GM19035 (cell line): ENCODE data around the gene SOWAHA.
"Not testable (repeated sequence)": the region's sequence is repeated elsewhere in the genome, so short reads cannot be mapped to it uniquely, and the experiment has no call there.

Experiments
- ATAC-seq: cut with Tn5 transposase; IDR thresholded peaks from one replicate; pipeline ENCODE4 v1.9.1; 2021; ENCODE audit not compliant: unreplicated experiment

SOWAHA gene

GRCh38 chr5:132848270-132848669 lies 35.2 kb downstream of the SOWAHA start:
- no peak for ATAC-seq

GRCh38 chr5:132849347-132849746 lies 36.2 kb downstream of the SOWAHA start:
- no peak for ATAC-seq

DNA sequence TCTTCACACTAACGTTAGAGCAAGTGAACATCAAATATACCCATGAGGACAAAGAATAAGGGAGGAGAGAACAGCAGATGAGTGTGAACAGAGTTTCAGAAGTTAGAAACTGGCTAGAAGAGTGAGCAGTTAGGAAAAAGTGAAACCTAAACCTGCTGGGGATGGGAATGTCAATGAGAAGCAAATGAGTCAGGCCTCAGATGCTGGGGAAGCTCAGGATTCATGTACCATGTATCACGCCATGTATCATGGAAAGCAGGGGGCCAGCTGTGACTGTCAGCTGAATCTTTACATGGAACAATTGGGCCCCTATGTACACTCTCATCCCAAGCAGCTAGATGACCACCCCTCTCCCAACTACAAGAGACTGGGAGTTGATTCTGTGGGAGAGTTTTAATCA lies 37.0 kb downstream of the SOWAHA start:
- no peak for ATAC-seq

GRCh38 chr5:132853323-132853722 lies 40.2 kb downstream of the SOWAHA start:
- ATAC-seq: no peak

GRCh38 chr5:132853790-132854189 lies 40.7 kb downstream of the SOWAHA start:
- ATAC-seq: no peak

- no peak for ATAC-seq
These were observed 41.2 kb downstream of the SOWAHA start for GRCh38 chr5:132854301-132854700.

DNA sequence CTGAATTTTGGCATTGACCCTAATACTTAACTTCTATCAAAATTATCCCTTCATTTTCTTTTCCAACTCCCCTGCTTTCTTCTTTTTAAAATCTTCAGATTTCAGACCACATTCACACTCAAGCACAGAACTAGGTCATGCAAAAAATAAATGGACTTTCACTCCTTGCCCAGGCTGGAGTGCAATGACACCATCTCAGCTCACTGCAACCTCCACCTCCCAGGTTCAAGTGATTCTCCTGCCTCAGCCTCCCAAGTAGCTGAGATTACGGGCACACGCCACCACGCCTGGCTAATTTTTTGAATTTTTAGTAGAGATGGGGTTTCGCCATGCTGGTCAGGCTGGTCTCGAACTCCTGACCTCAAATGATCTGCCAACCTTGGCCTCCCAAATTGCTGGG lies 41.9 kb downstream of the SOWAHA start:
- ATAC-seq: not testable (repeated sequence)

GRCh38 chr5:132856011-132856410 lies 42.9 kb downstream of the SOWAHA start:
- no peak for ATAC-seq

DNA sequence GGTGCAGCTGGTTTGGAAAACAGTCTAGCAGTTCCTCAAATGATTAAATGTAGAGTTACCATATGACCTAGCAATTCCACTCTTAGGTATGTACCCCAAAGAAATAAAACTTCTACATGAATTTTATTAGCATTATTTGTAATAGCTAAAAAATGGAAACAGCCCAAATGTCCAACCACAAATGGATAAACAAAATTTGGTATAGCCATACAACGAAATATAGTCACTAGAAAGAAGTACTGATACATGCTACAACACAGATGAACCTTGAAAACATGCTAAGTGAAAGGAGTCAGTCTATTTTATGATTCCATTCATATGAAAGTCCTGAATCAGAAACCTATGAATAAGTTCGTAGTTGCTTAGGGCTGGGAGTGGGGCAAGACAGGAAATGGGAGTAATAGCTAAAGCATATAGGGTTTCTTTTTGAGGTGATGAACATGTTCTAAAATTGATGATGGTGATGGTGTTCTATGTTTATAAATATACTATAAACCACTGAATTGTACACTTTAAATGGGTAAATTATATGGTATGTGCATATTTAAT lies 46.9 kb downstream of the SOWAHA start:
- ATAC-seq: no peak

DNA sequence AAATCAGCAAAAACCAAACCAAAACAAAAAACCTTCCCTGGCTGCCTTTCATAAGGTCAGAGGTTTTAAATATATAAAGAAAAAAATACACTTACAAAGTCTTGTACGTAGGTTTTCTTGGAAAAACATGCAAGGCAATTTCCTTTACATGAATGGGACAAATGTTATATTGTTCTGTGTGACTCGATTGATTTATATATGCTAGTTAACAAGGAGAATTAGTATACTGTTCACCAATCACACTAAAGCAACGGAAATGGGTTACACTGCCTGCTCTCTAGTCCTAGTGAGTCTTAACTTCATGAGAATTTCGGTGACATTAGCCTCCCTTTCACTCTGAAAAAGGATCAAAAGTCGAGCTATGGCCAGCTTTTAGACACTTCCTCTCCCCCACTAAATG lies 47.6 kb downstream of the SOWAHA start:
- no peak for ATAC-seq

GRCh38 chr5:132865668-132866341 lies 52.7 kb downstream of the SOWAHA start:
- ATAC-seq: peak; percentile 24
